Measurements from ENCODE around the gene SLC6A6. TPM values are rescaled to one million over a fixed set of nuclear protein-coding genes. Genes with fewer than 3 reads are reported as not detected.

The SLC6A6 gene
- total RNA-seq, 1 donor from 2014 or later: 5.7 TPM

GRCh38 chr3:14440168-14440518 lies 37.7 kb downstream of the SLC6A6 start:
- no peaks in the 10 kb centered on the region for H3K27me3 ChIP-seq (ENCODE audit: control insufficient read depth in 3 of 3, insufficient read depth in 3 of 3, low read length in 3 of 3)

DNA sequence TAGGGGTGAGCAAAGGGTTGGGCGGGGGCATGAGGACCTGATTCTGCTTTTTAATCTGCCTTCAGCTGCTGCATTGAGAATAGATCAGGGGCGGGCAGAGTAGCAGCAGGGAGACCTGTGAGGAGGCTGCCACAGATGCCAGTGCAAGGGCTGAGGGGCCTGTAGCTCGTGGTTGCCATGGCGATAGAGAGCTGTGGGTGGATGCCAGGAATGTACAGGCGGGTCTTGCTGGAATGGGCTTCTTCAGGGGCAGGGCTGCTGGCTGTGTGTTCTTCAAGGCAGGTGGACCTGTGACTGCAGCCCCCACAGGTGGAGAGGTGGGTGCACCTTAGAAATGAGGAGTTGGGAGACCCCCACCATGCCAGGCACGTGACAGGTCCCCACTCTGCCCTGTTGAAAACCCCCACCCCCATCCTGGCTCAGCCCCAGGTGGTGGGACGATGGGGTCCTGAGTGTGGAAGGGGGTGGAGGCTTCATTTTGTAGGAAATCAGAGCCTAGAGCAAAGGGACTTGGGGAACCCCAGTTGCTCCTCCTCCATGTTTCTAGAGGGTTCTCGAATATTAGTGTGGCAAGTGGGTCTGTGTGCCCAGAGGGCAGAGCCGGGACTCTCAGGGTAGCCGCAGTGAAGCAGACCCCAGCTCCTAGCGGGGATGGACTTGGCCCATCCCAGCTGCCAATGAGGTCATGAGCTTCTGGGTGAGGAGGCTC lies 38.3 kb downstream of the SLC6A6 start:
- no peak overlapping the region for H3K27ac ChIP-seq (ENCODE audit: low read depth, low read length)
- peaks cover 30 to 48% (median 44%) of the 10 kb centered on the region in 3 donors for H3K4me1 ChIP-seq (ENCODE audit: control insufficient read depth in 3 of 3, insufficient read depth in 3 of 3, low read length in 3 of 3)
- H3K4me3 ChIP-seq (ENCODE audit: low read length in 3 of 3): no peak overlapping the region
- H3K36me3 ChIP-seq (ENCODE audit: control insufficient read depth in 3 of 3, insufficient read depth in 3 of 3, low read length in 3 of 3): peaks cover 3 to 11% (median 5%) of the 10 kb centered on the region in 3 donors
- no peaks in the 10 kb centered on the region for H3K27me3 ChIP-seq (ENCODE audit: control insufficient read depth in 3 of 3, insufficient read depth in 3 of 3, low read length in 3 of 3)
- no peaks in the 10 kb centered on the region for H3K9me3 ChIP-seq (ENCODE audit: control insufficient read depth in 3 of 3, low read length in 3 of 3)
- peak overlapping the region in 1 of 3 donors; percentile 3 for H3K9ac ChIP-seq (ENCODE audit: low read depth in 1 of 3, low read length in 3 of 3)

More at GRCh38 chr3:14440168-14440518, 37.7 kb downstream of the SLC6A6 start:
- peaks cover 36 to 53% (median 50%) of the 10 kb centered on the region in 3 donors for H3K4me1 ChIP-seq (ENCODE audit: control insufficient read depth in 3 of 3, insufficient read depth in 3 of 3, low read length in 3 of 3)
- H3K4me3 ChIP-seq (ENCODE audit: low read length in 3 of 3): no peak overlapping the region
- no peaks in the 10 kb centered on the region for H3K9me3 ChIP-seq (ENCODE audit: control insufficient read depth in 3 of 3, low read length in 3 of 3)
- H3K36me3 ChIP-seq (ENCODE audit: control insufficient read depth in 3 of 3, insufficient read depth in 3 of 3, low read length in 3 of 3): peaks cover 0 to 7% (median 2%) of the 10 kb centered on the region in 3 donors
- H3K27ac ChIP-seq (ENCODE audit: low read depth, low read length): no peak overlapping the region
- H3K9ac ChIP-seq (ENCODE audit: low read depth in 1 of 3, low read length in 3 of 3): peak overlapping the region in 1 of 3 donors; percentile 3

- Histone ChIP-seq H3K27ac (ENCODE audit: low read depth, low read length) (no peak overlapping the region), H3K4me3 (ENCODE audit: low read length in 3 of 3) (no peak overlapping the region), H3K9ac (ENCODE audit: low read depth in 1 of 3, low read length in 3 of 3) (peak overlapping the region in 1 of 3 donors; percentile 25), H3K36me3 (ENCODE audit: control insufficient read depth in 3 of 3, insufficient read depth in 3 of 3, low read length in 3 of 3) (peaks cover 10 to 18% (median 12%) of the 10 kb centered on the region in 3 donors), H3K9me3 (ENCODE audit: control insufficient read depth in 3 of 3, low read length in 3 of 3) (no peaks in the 10 kb centered on the region), H3K27me3 (ENCODE audit: control insufficient read depth in 3 of 3, insufficient read depth in 3 of 3, low read length in 3 of 3) (no peaks in the 10 kb centered on the region), H3K4me1 (ENCODE audit: control insufficient read depth in 3 of 3, insufficient read depth in 3 of 3, low read length in 3 of 3) (peaks cover 30 to 46% (median 43%) of the 10 kb centered on the region in 3 donors)
Observed at GRCh38 chr3:14441240-14441919, 39.0 kb downstream of the SLC6A6 start.

GRCh38 chr3:14441920-14442300 lies 39.5 kb downstream of the SLC6A6 start:
- Histone ChIP-seq H3K4me1 (ENCODE audit: control insufficient read depth in 3 of 3, insufficient read depth in 3 of 3, low read length in 3 of 3) (peaks cover 30 to 42% (median 38%) of the 10 kb centered on the region in 3 donors), H3K9ac (ENCODE audit: low read depth in 1 of 3, low read length in 3 of 3) (peak overlapping the region in 1 of 3 donors; percentile 25), H3K9me3 (ENCODE audit: control insufficient read depth in 3 of 3, low read length in 3 of 3) (no peaks in the 10 kb centered on the region), H3K27me3 (ENCODE audit: control insufficient read depth in 3 of 3, insufficient read depth in 3 of 3, low read length in 3 of 3) (no peaks in the 10 kb centered on the region), H3K27ac (ENCODE audit: low read depth, low read length) (no peak overlapping the region), H3K4me3 (ENCODE audit: low read length in 3 of 3) (no peak overlapping the region), H3K36me3 (ENCODE audit: control insufficient read depth in 3 of 3, insufficient read depth in 3 of 3, low read length in 3 of 3) (peaks cover 16 to 23% (median 17%) of the 10 kb centered on the region in 3 donors)

DNA sequence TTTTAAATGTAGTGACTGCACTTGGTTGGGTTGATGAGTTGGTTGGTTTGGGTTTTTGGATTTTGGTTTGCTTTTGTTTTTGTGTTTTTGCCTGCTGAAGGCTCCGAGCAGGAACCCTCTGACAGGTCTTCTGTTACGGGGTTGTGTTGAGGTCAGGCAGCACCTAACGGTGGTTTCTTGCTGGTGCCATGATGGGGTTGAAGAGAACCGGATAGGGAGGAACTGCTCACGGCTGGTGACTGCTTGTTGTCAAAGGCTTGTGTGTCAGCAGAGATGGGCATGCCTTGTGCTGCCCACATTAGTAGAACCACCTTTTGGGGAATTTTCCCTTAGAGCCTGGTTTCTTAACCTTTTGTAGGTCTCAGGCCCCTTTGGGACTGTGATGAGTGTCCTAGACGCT lies 42.0 kb downstream of the SLC6A6 start:
- Histone ChIP-seq H3K9ac (ENCODE audit: low read depth in 1 of 3, low read length in 3 of 3) (no peak overlapping the region), H3K27ac (ENCODE audit: low read depth, low read length) (no peak overlapping the region), H3K36me3 (ENCODE audit: control insufficient read depth in 3 of 3, insufficient read depth in 3 of 3, low read length in 3 of 3) (peaks cover 38 to 40% (median 38%) of the 10 kb centered on the region in 3 donors), H3K27me3 (ENCODE audit: control insufficient read depth in 3 of 3, insufficient read depth in 3 of 3, low read length in 3 of 3) (no peaks in the 10 kb centered on the region), H3K4me3 (ENCODE audit: low read length in 3 of 3) (no peak overlapping the region), H3K9me3 (ENCODE audit: control insufficient read depth in 3 of 3, low read length in 3 of 3) (no peaks in the 10 kb centered on the region), H3K4me1 (ENCODE audit: control insufficient read depth in 3 of 3, insufficient read depth in 3 of 3, low read length in 3 of 3) (peaks cover 16 to 27% (median 25%) of the 10 kb centered on the region in 3 donors)

GRCh38 chr3:14445773-14446172 lies 43.4 kb downstream of the SLC6A6 start:
- H3K36me3 ChIP-seq (ENCODE audit: control insufficient read depth in 3 of 3, insufficient read depth in 3 of 3, low read length in 3 of 3): peaks cover 38 to 46% (median 42%) of the 10 kb centered on the region in 3 donors
- no peaks in the 10 kb centered on the region for H3K27me3 ChIP-seq (ENCODE audit: control insufficient read depth in 3 of 3, insufficient read depth in 3 of 3, low read length in 3 of 3)
- H3K4me1 ChIP-seq (ENCODE audit: control insufficient read depth in 3 of 3, insufficient read depth in 3 of 3, low read length in 3 of 3): peaks cover 4 to 13% (median 11%) of the 10 kb centered on the region in 3 donors

DNA sequence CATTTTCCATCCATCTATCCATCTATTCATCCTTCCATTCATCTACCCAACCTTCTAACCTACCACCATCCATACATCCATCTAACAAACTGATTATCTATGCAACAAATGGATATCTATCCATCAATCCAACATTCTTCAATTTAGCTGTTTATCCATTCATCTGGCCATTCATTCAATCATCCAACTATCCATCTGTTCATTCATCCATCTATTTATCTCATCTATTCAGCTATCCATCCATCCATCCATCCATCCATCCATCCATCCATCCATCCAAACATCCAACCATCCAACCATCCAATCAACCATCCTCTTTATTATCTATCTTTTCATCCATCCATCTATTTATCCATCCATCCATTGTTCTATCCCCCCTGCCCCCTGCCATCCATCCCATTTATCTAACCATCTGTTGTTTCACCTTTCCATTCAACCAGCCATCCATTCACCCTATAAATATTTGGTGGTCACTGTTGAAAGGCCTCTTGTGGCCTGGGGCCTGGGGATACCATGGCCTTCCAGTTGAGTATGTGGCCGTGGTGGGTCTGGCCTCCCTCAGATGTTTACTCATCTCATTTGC lies 44.7 kb downstream of the SLC6A6 start:
- Histone ChIP-seq H3K36me3 (ENCODE audit: control insufficient read depth in 3 of 3, insufficient read depth in 3 of 3, low read length in 3 of 3) (peaks cover 43 to 52% (median 47%) of the 10 kb centered on the region in 3 donors), H3K9me3 (ENCODE audit: control insufficient read depth in 3 of 3, low read length in 3 of 3) (no peaks in the 10 kb centered on the region), H3K27me3 (ENCODE audit: control insufficient read depth in 3 of 3, insufficient read depth in 3 of 3, low read length in 3 of 3) (no peaks in the 10 kb centered on the region)

More at GRCh38 chr3:14445773-14446172, 43.4 kb downstream of the SLC6A6 start:
- Histone ChIP-seq H3K4me3 (ENCODE audit: low read length in 3 of 3) (no peak overlapping the region), H3K9ac (ENCODE audit: low read depth in 1 of 3, low read length in 3 of 3) (no peak overlapping the region), H3K27ac (ENCODE audit: low read depth, low read length) (no peak overlapping the region), H3K9me3 (ENCODE audit: control insufficient read depth in 3 of 3, low read length in 3 of 3) (no peaks in the 10 kb centered on the region)

GRCh38 chr3:14448063-14448462 lies 45.7 kb downstream of the SLC6A6 start:
- Histone ChIP-seq H3K9me3 (ENCODE audit: control insufficient read depth in 3 of 3, low read length in 3 of 3) (no peaks in the 10 kb centered on the region), H3K9ac (ENCODE audit: low read depth in 1 of 3, low read length in 3 of 3) (no peak overlapping the region), H3K36me3 (ENCODE audit: control insufficient read depth in 3 of 3, insufficient read depth in 3 of 3, low read length in 3 of 3) (peaks cover 43 to 52% (median 47%) of the 10 kb centered on the region in 3 donors), H3K27me3 (ENCODE audit: control insufficient read depth in 3 of 3, insufficient read depth in 3 of 3, low read length in 3 of 3) (no peaks in the 10 kb centered on the region), H3K27ac (ENCODE audit: low read depth, low read length) (no peak overlapping the region), H3K4me1 (ENCODE audit: control insufficient read depth in 3 of 3, insufficient read depth in 3 of 3, low read length in 3 of 3) (peaks cover 15 to 19% (median 19%) of the 10 kb centered on the region in 3 donors), H3K4me3 (ENCODE audit: low read length in 3 of 3) (no peak overlapping the region)

More for the DNA sequence above, 44.7 kb downstream of the SLC6A6 start:
- Histone ChIP-seq H3K4me1 (ENCODE audit: control insufficient read depth in 3 of 3, insufficient read depth in 3 of 3, low read length in 3 of 3) (peaks cover 6 to 10% (median 10%) of the 10 kb centered on the region in 3 donors), H3K27ac (ENCODE audit: low read depth, low read length) (no peak overlapping the region), H3K9ac (ENCODE audit: low read depth in 1 of 3, low read length in 3 of 3) (no peak overlapping the region), H3K4me3 (ENCODE audit: low read length in 3 of 3) (no peak overlapping the region)

DNA sequence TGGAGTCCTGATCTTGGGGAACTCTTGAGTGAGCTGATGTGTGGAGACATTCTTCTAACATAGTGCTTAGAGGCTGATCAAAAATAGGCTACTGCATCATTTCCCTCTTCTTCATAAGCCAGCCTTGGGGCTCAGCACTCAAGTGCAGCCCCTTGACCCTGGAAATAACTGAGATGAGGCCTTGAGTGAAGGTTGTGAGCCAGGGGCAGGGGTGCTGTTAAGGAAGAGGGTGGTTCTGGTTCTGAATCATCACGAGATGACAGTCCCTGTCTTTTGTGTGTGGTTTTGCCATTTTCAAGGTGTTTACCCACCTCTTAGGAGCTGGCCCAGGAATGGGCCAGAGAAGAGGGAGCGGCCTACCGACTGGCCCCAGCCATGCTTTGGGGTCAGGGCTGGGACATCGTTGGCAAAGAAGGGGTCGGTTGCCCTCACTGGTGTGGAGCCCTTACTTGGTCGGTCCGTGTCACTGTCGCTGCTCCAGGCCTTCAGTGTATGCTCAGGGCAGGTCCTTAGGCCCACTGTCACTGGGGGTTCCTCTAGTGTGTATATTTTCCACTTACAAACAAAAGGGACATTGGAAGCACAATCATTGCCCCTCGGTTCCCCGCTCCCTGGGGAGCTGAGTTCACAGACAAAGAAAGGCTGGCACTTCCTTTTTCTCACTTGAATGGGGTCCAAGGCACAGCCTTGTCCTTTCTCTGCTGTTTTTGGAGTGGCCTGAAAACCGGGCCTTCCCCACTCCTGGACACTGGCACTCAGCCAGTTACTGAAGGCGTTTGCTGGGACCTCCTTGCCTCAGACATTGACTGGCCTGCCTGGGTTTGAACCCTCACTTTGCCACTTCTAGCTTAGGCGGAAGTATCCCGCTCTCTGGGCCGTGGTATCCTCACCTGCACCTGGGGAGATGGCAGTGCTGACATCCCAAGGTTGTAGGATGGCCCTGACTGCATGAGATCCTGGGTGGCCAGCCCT lies 46.6 kb downstream of the SLC6A6 start:
- Histone ChIP-seq H3K27me3 (ENCODE audit: control insufficient read depth in 3 of 3, insufficient read depth in 3 of 3, low read length in 3 of 3) (no peaks in the 10 kb centered on the region), H3K4me1 (ENCODE audit: control insufficient read depth in 3 of 3, insufficient read depth in 3 of 3, low read length in 3 of 3) (peaks cover 24 to 29% (median 28%) of the 10 kb centered on the region in 3 donors), H3K36me3 (ENCODE audit: control insufficient read depth in 3 of 3, insufficient read depth in 3 of 3, low read length in 3 of 3) (peaks cover 43 to 46% (median 45%) of the 10 kb centered on the region in 3 donors), H3K9ac (ENCODE audit: low read depth in 1 of 3, low read length in 3 of 3) (no peak overlapping the region), H3K4me3 (ENCODE audit: low read length in 3 of 3) (no peak overlapping the region), H3K27ac (ENCODE audit: low read depth, low read length) (no peak overlapping the region), H3K9me3 (ENCODE audit: control insufficient read depth in 3 of 3, low read length in 3 of 3) (no peaks in the 10 kb centered on the region)

Measured in skeletal muscle tissue (tissue), 4 donors.